Measurements from ENCODE around the gene RNF223. TPM values are rescaled to one million over a fixed set of nuclear protein-coding genes. Genes with fewer than 3 reads are reported as not detected.

Gene RNF223
- total RNA-seq, 4 donors from 2014 or later, result not detected

GRCh38 chr1:1051127-1051810 lies 22.8 kb downstream of the RNF223 start:
- Histone ChIP-seq H3K9me3 (no peaks in the 10 kb centered on the region), H3K4me1 (no peaks in the 10 kb centered on the region), H3K36me3 (no peaks in the 10 kb centered on the region), H3K27me3 (no peaks in the 10 kb centered on the region), H3K4me3 (no peak overlapping the region), H3K27ac (no peak overlapping the region)
- DNase-seq, result no peak
- intact Hi-C loops (cut with DNase I; ENCODE audit: low total_unique reads), result no loop called here
- TF ChIP-seq, protein P1, sequence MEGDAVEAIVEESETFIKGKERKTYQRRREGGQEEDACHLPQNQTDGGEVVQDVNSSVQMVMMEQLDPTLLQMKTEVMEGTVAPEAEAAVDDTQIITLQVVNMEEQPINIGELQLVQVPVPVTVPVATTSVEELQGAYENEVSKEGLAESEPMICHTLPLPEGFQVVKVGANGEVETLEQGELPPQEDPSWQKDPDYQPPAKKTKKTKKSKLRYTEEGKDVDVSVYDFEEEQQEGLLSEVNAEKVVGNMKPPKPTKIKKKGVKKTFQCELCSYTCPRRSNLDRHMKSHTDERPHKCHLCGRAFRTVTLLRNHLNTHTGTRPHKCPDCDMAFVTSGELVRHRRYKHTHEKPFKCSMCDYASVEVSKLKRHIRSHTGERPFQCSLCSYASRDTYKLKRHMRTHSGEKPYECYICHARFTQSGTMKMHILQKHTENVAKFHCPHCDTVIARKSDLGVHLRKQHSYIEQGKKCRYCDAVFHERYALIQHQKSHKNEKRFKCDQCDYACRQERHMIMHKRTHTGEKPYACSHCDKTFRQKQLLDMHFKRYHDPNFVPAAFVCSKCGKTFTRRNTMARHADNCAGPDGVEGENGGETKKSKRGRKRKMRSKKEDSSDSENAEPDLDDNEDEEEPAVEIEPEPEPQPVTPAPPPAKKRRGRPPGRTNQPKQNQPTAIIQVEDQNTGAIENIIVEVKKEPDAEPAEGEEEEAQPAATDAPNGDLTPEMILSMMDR (IDR thresholded peaks at IDR 0.05), result no peak
- TF ChIP-seq POLR2A (IDR thresholded peaks at IDR 0.05), result no peak

GRCh38 chr1:1050577-1051052 lies 23.5 kb downstream of the RNF223 start:
- Histone ChIP-seq H3K4me3 (no peak overlapping the region), H3K27me3 (no peaks in the 10 kb centered on the region), H3K9me3 (no peaks in the 10 kb centered on the region), H3K27ac (no peak overlapping the region), H3K4me1 (no peaks in the 10 kb centered on the region), H3K36me3 (no peaks in the 10 kb centered on the region)
- TF ChIP-seq, protein P1 (IDR thresholded peaks at IDR 0.05), result no peak
- no peak for TF ChIP-seq POLR2A (IDR thresholded peaks at IDR 0.05)
- intact Hi-C loops (cut with DNase I; ENCODE audit: low total_unique reads), result no loop called here
- no peak for DNase-seq

DNA sequence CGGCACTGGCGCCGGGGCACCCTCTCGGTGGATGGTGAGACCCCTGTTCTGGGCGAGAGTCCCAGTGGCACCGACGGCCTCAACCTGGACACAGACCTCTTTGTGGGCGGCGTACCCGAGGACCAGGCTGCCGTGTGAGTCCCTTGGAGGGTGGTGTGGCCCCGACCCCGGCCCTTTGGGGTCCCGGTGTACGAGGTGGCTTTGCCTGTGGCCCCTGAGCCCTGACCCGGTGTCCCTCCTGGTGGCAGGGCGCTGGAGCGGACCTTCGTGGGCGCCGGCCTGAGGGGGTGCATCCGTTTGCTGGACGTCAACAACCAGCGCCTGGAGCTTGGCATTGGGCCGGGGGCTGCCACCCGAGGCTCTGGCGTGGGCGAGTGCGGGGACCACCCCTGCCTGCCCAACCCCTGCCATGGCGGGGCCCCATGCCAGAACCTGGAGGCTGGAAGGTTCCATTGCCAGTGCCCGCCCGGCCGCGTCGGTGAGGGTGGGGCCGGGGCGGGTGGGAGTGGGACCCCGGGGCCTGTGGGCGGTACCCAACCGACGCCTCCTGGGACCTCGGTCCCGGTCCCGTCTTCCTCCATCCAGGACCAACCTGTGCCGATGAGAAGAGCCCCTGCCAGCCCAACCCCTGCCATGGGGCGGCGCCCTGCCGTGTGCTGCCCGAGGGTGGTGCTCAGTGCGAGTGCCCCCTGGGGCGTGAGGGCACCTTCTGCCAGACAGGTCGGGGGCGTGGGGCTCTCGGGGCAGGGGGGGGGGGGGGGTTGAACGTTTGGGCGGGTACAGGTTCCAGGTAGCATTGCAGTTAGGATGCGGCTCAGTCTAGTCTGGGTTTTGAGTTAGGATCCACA lies 24.6 kb downstream of the RNF223 start:
- Histone ChIP-seq H3K4me3 (no peak overlapping the region), H3K36me3 (no peaks in the 10 kb centered on the region), H3K4me1 (no peaks in the 10 kb centered on the region), H3K9me3 (no peaks in the 10 kb centered on the region), H3K27ac (no peak overlapping the region), H3K27me3 (no peaks in the 10 kb centered on the region)
- no peak for TF ChIP-seq POLR2A (IDR thresholded peaks at IDR 0.05)
- TF ChIP-seq, protein P1 (IDR thresholded peaks at IDR 0.05), result no peak
- intact Hi-C loops (cut with DNase I; ENCODE audit: low total_unique reads), result no loop called here
- DNase-seq, result no peak

- Histone ChIP-seq H3K4me1 (no peaks in the 10 kb centered on the region), H3K27me3 (no peaks in the 10 kb centered on the region), H3K4me3 (no peak overlapping the region), H3K9me3 (no peaks in the 10 kb centered on the region), H3K36me3 (no peaks in the 10 kb centered on the region), H3K27ac (no peak overlapping the region)
- intact Hi-C loops (cut with DNase I; ENCODE audit: low total_unique reads), result no loop called here
- TF ChIP-seq, protein P1 (IDR thresholded peaks at IDR 0.05), result no peak
- no peak for TF ChIP-seq POLR2A (IDR thresholded peaks at IDR 0.05)
- no peak for DNase-seq
Observed at GRCh38 chr1:1048765-1049164, 25.3 kb downstream of the RNF223 start.

- Histone ChIP-seq H3K4me1 (no peaks in the 10 kb centered on the region), H3K27me3 (no peaks in the 10 kb centered on the region), H3K4me3 (no peak overlapping the region), H3K9me3 (no peaks in the 10 kb centered on the region), H3K27ac (no peak overlapping the region), H3K36me3 (no peaks in the 10 kb centered on the region)
- TF ChIP-seq, protein P1 (IDR thresholded peaks at IDR 0.05), result no peak
- no peak for TF ChIP-seq POLR2A (IDR thresholded peaks at IDR 0.05)
- DNase-seq, result no peak
- intact Hi-C loops (cut with DNase I; ENCODE audit: low total_unique reads), result no loop called here
Observed at GRCh38 chr1:1047963-1048362, 26.1 kb downstream of the RNF223 start.
